IMR-90 (cell line): ENCODE data around the gene ADGRF4. TPM values are rescaled to one million over a fixed set of nuclear protein-coding genes. Genes with fewer than 3 reads are reported as not detected.

Experiments
- ATAC-seq: fragments of 200-7000 bp; cut with Tn5 transposase; 2 replicates; pipeline ENCODE4 v1.9.1; 2020; ENCODE audit warnings: low read depth, mild to moderate bottlenecking, moderate library complexity
- BruUV-seq: library from RNA; stranded (reverse); fragments of 400-500 nt; replicated peaks from 2 replicates; lab custom pipeline; 2021; lab: Mats Ljungman, UMichigan
- CTCF ChIA-PET: fragments of 300-600 bp; formaldehyde crosslinking; extraction: SDS; loops from one replicate; lab custom pipeline; 2021; ENCODE audit warnings: antibody characterized with exemption; lab: Yijun Ruan, JAX
- POLR2A ChIA-PET: fragments of 300-600 bp; sonication (Branson Sonifier 250); formaldehyde crosslinking; loops from one replicate; lab custom pipeline; 2022; ENCODE audit warnings: antibody characterized with exemption; ENCODE audit not compliant: unreplicated experiment; lab: Charles Lee
- DNase-seq: peaks from one replicate; pipeline ENCODE4 v3.0.0; 2013
- H2AFZ ChIP-seq: replicated peaks from 2 replicates; pipeline ENCODE3; 2013; ENCODE audit warnings: low read length, mild to moderate bottlenecking; ENCODE audit not compliant: poor library complexity
- H2AK5ac ChIP-seq: 2 replicates; pipeline ENCODE4 v1.6.1; 2013; ENCODE audit warnings: low read depth, low read length, inconsistent platforms
- H2AK9ac ChIP-seq: replicated peaks from 2 replicates; pipeline ENCODE3; 2013; ENCODE audit warnings: mild to moderate bottlenecking, low read depth, low read length, moderate library complexity; ENCODE audit not compliant: poor library complexity
- H2BK120ac ChIP-seq: 2 replicates; pipeline ENCODE4 v1.6.1; 2013; ENCODE audit warnings: low read depth, low read length, inconsistent platforms
- H2BK15ac ChIP-seq: 3 replicates; pipeline ENCODE4 v1.6.1; 2013; ENCODE audit warnings: low read depth, low read length, inconsistent platforms
- H2BK20ac ChIP-seq: 2 replicates; pipeline ENCODE4 v1.6.1; 2013; ENCODE audit warnings: low read depth, mild to moderate bottlenecking, inconsistent platforms, low read length, moderate library complexity
- H2BK5ac ChIP-seq: 2 replicates; pipeline ENCODE4 v1.6.1; 2013; ENCODE audit warnings: mild to moderate bottlenecking, low read depth, low read length, inconsistent platforms; ENCODE audit not compliant: poor library complexity, severe bottlenecking
- H3K14ac ChIP-seq: replicated peaks from 2 replicates; pipeline ENCODE4 v1.6.1; 2013; ENCODE audit warnings: low read depth, low read length, inconsistent platforms
- H3K18ac ChIP-seq: 2 replicates; pipeline ENCODE4 v1.6.1; 2013; ENCODE audit warnings: low read depth, low read length, control low read depth
- H3K23ac ChIP-seq: 2 replicates; pipeline ENCODE4 v1.6.1; 2013; ENCODE audit warnings: low read depth, low read length, inconsistent platforms
- H3K27ac ChIP-seq: 2 replicates; pipeline ENCODE4 v1.5.1; 2013; ENCODE audit warnings: mild to moderate bottlenecking, control low read depth, low read length; ENCODE audit not compliant: insufficient read depth
- H3K27me3 ChIP-seq: 2 replicates; pipeline ENCODE4 v1.6.1; 2013; ENCODE audit warnings: low read length; ENCODE audit not compliant: control insufficient read depth, insufficient read depth
- H3K36me3 ChIP-seq: 2 replicates; pipeline ENCODE4 v1.6.1; 2013; ENCODE audit warnings: low read length, mixed read lengths; ENCODE audit not compliant: control insufficient read depth, insufficient read depth
- H3K4ac ChIP-seq: 2 replicates; pipeline ENCODE4 v1.6.1; 2013; ENCODE audit warnings: low read depth, low read length, inconsistent platforms
- H3K4me1 ChIP-seq: 2 replicates; pipeline ENCODE4 v1.6.1; 2013; ENCODE audit warnings: low read length, mixed read lengths; ENCODE audit not compliant: control insufficient read depth, insufficient read depth
- H3K4me2 ChIP-seq: 2 replicates; pipeline ENCODE4 v1.6.1; 2013; ENCODE audit warnings: low read depth, mild to moderate bottlenecking, control low read depth, low read length, moderate library complexity
- H3K4me3 ChIP-seq: 2 replicates; pipeline ENCODE4 v1.5.1; 2013; ENCODE audit warnings: low read depth, mild to moderate bottlenecking, control low read depth, low read length, moderate library complexity; ENCODE audit not compliant: insufficient read depth
- H3K56ac ChIP-seq: 2 replicates; pipeline ENCODE4 v1.6.1; 2013; ENCODE audit warnings: low read length, inconsistent platforms; ENCODE audit not compliant: insufficient read depth; ENCODE audit errors: extremely low read depth
- H3K79me1 ChIP-seq, 2 experiments: 2 replicates each; pipeline ENCODE4 v1.6.1; 2013; ENCODE audit warnings: low read length in 2 of 2, inconsistent platforms in 1 of 2, low read depth in 1 of 2
- H3K9ac ChIP-seq: 2 replicates; pipeline ENCODE4 v1.6.1; 2013; ENCODE audit warnings: low read depth, low read length, control low read depth
- H3K9me1 ChIP-seq: 2 replicates; pipeline ENCODE4 v1.6.1; 2013; ENCODE audit warnings: low read length, inconsistent platforms; ENCODE audit not compliant: insufficient read depth
- H3K9me3 ChIP-seq: 2 replicates; pipeline ENCODE4 v1.6.1; 2013; ENCODE audit warnings: low read length; ENCODE audit not compliant: control insufficient read depth, insufficient read depth
- H4K20me1 ChIP-seq: 2 replicates; pipeline ENCODE4 v1.6.1; 2013; ENCODE audit warnings: low read length, inconsistent platforms; ENCODE audit not compliant: insufficient read depth
- H4K5ac ChIP-seq: 2 replicates; pipeline ENCODE4 v1.6.1; 2013; ENCODE audit warnings: mild to moderate bottlenecking, low read depth, low read length, control low read depth
- H4K8ac ChIP-seq, 2 experiments: 2 replicates each; pipeline ENCODE4 v1.6.1; 2013; ENCODE audit warnings: low read depth in 2 of 2, low read length in 2 of 2, control low read depth in 1 of 2, inconsistent platforms in 1 of 2
- H4K91ac ChIP-seq: 2 replicates; pipeline ENCODE4 v1.6.1; 2013; ENCODE audit warnings: low read depth, low read length, inconsistent platforms; ENCODE audit not compliant: insufficient read depth
- ELK1 ChIP-seq: fragments of 150-350 bp; IDR thresholded peaks from 2 replicates; pipeline ENCODE4 v1.6.1; 2016; ENCODE audit warnings: low read depth, mild to moderate bottlenecking, low read length, moderate library complexity, borderline replicate concordance
- FOS ChIP-seq: fragments of 150-350 bp; IDR thresholded peaks from 2 replicates; pipeline ENCODE4 v1.6.1; 2016; ENCODE audit warnings: low read depth, low read length
- MAFK ChIP-seq: IDR thresholded peaks from 2 replicates; pipeline ENCODE4 v1.6.1; 2012; ENCODE audit warnings: low read depth, low read length, improper control_type of control experiment
- MAZ ChIP-seq: IDR thresholded peaks from 2 replicates; pipeline ENCODE4 v1.6.1; 2012; ENCODE audit warnings: low read depth, mild to moderate bottlenecking, low read length, improper control_type of control experiment, moderate library complexity, borderline replicate concordance
- NFE2L2 ChIP-seq: fragments of 150-350 bp; IDR thresholded peaks from 2 replicates; pipeline ENCODE4 v1.6.1; 2016; ENCODE audit warnings: low read depth, mild to moderate bottlenecking, low read length
- POLR2A ChIP-seq: IDR thresholded peaks from 2 replicates; pipeline ENCODE4 v1.6.1; 2012; ENCODE audit warnings: mild to moderate bottlenecking, low read depth, low read length
- RCOR1 ChIP-seq: IDR thresholded peaks from 2 replicates; pipeline ENCODE4 v1.6.1; 2012; ENCODE audit warnings: mild to moderate bottlenecking, low read length, improper control_type of control experiment; ENCODE audit not compliant: insufficient replicate concordance
- SMC3 ChIP-seq: fragments of 150-350 bp; IDR thresholded peaks from 2 replicates; pipeline ENCODE4 v1.6.1; 2016; ENCODE audit warnings: low read depth, mild to moderate bottlenecking, antibody characterized with exemption, low read length, moderate library complexity
- WGBS, 2 experiments: methylation state at CpG; one replicate each; pipeline versions ENCODE4 v1.1.5 to v1.1.7; 2013; ENCODE audit warnings: missing lambda C conversion rate in 2 of 2; ENCODE audit not compliant: insufficient read length in 1 of 2; ENCODE audit errors: extremely low coverage in 2 of 2; 5-methylcytosine and 5-hydroxymethylcytosine counted together
- dilution Hi-C: fragments of 300-500 bp; cut with HindIII; formaldehyde crosslinking; loops from one replicate; pipeline ENCODE4 v1.14.3; 2018; ENCODE audit warnings: low sequenced_read_pairs; ENCODE audit not compliant: unreplicated experiment
- in situ Hi-C: fragments of 300-500 bp; cut with MboI; formaldehyde crosslinking; loops from 3 replicates; pipeline ENCODE4 v1.14.3; 2019; ENCODE audit warnings: low sequenced_read_pairs, inconsistent platforms, mixed read lengths
- intact Hi-C: fragments of 100-400 bp; cut with micrococcal nuclease; formaldehyde crosslinking; loops from 2 replicates; pipeline ENCODE4 v1.10.0; 2022
- polyA plus RNA-seq, 3 experiments: library from polyadenylated mRNA; depleted of rRNA; stranded (reverse); fragments of >200 nt; gene quantifications; 2 replicates each; pipeline ENCODE4 v1.2.3, GENCODE V29; 2012; ENCODE audit warnings: low replicate concordance in 1 of 3
- total RNA-seq: library from RNA; depleted of rRNA; stranded (reverse); fragments of >200 nt; gene quantifications from 2 replicates; pipeline ENCODE4 v1.2.3, GENCODE V29; 2012
- TF ChIP-seq, protein P1 (sequence below): fragments of 150-350 bp; IDR thresholded peaks from 2 replicates; pipeline ENCODE4 v1.6.1; 2017; ENCODE audit warnings: mild to moderate bottlenecking, antibody characterized with exemption, low read length, low read depth

ADGRF4 gene
- total and polyA plus RNA-seq, 2 of the 4 experiments (the other 2 are of a cell fraction), result under 0.01 to 0.02 TPM

DNA sequence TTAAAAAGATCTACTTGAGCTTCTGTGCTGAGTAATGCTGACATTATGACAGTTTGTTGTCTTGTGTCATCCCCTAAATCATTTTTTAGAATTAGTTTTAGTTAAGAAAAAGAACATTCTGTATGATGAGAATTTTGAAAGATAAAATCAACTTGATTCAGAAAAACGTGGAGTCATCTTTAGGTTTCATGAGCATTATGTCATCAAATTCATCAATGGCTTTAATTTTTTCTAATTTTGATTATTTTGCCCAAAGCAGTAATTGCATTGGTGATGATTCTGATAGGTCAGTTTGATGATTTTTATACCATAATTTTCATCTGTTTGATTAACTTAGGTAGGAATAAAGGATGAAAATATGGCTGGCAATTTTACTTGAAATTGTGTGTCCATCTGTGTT lies 26.6 kb upstream of the ADGRF4 start:
- TF ChIP-seq, protein P1, sequence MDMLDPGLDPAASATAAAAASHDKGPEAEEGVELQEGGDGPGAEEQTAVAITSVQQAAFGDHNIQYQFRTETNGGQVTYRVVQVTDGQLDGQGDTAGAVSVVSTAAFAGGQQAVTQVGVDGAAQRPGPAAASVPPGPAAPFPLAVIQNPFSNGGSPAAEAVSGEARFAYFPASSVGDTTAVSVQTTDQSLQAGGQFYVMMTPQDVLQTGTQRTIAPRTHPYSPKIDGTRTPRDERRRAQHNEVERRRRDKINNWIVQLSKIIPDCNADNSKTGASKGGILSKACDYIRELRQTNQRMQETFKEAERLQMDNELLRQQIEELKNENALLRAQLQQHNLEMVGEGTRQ, result no peak
- TF ChIP-seq POLR2A (no peak), ELK1 (no peak), NFE2L2 (no peak), MAZ (no peak), RCOR1 (no peak), FOS (no peak), SMC3 (no peak), MAFK (no peak)
- Histone ChIP-seq H3K9ac (no peak overlapping the region), H2BK15ac (no peak overlapping the region), H3K9me3 (no peaks in the 10 kb centered on the region), H2BK5ac (no peak overlapping the region), H3K4ac (no peak overlapping the region), H3K23ac (no peak overlapping the region), H3K4me1 (no peaks in the 10 kb centered on the region), H3K27ac (no peak overlapping the region), H3K27me3 (no peaks in the 10 kb centered on the region), H4K20me1 (no peaks in the 10 kb centered on the region), H3K4me3 (no peak overlapping the region), H2BK120ac (no peak overlapping the region), H2AFZ (no peak overlapping the region), H3K9me1 (no peaks in the 10 kb centered on the region), H3K14ac (no peak overlapping the region), H3K79me1 (no peaks in the 10 kb centered on the region), H2AK5ac (no peak overlapping the region), H2BK20ac (no peak overlapping the region), H3K36me3 (no peaks in the 10 kb centered on the region), H4K91ac (no peak overlapping the region), H3K4me2 (no peak overlapping the region), H3K18ac (no peak overlapping the region), H2AK9ac (no peak overlapping the region), H3K56ac (no peak overlapping the region), H4K8ac (no peak overlapping the region), H4K5ac (no peak overlapping the region)
- intact Hi-C loops (no loop called here), in situ Hi-C loops (no loop called here), dilution Hi-C loops (no loop called here)
- POLR2A ChIA-PET, result interaction anchor here (0.5 kb wide), 1 partner anchor 120 kb away, joined by 4 read pairs; no protein-coding TSS in a partner anchor
- WGBS, 2 experiments, result no CpG with 5 or more reads among the region's 1 CpG
- no TSS peak for BruUV-seq
- DNase-seq, result no peak
- CTCF ChIA-PET, result no interaction called here
- no peak for ATAC-seq
